Hair follicle dermal papilla cell (primary cell): ENCODE results near the gene NTF3. TPM values are rescaled to one million over a fixed set of nuclear protein-coding genes. Genes with fewer than 3 reads are reported as not detected.

Source experiments
- total RNA-seq: library from RNA; depleted of rRNA; stranded (reverse); fragments of >200 nt; gene quantifications from 2 replicates; pipeline ENCODE4 v1.2.3, GENCODE V29; 2012

The NTF3 gene
- 4.4 and 5.0 TPM in 2 replicates for total RNA-seq

DNA sequence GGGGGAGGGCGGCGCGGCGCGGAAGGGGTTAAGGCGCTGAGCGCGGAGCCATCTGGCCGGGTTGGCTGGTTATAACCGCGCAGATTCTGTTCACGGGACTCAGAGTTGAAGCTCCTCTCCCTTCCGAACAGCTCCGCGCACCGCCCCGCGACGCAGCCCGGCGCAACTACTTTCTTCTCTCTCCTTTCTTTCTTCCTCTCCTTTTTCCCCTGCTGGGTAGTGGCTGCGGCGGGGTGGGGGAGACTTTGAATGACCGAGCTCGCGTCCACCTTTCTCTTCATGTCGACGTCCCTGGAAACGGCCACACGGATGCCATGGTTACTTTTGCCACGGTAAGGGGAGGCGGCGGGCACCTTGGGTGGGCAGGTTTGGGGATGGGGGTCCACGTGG lies at the start of gene NTF3:
Gene NTF3 (plus strand): TSS at position 98 of the 390 bp plus-strand sequence. CDS start 217 bp downstream, at position 315.

